ENCODE data around the gene INTS2. TPM values are rescaled to one million over a fixed set of nuclear protein-coding genes. Genes with fewer than 3 reads are reported as not detected.

The INTS2 gene
- total RNA-seq, 6 experiments from 2014 or later, result 8.1 to 10.1 (median 9.5) TPM

DNA sequence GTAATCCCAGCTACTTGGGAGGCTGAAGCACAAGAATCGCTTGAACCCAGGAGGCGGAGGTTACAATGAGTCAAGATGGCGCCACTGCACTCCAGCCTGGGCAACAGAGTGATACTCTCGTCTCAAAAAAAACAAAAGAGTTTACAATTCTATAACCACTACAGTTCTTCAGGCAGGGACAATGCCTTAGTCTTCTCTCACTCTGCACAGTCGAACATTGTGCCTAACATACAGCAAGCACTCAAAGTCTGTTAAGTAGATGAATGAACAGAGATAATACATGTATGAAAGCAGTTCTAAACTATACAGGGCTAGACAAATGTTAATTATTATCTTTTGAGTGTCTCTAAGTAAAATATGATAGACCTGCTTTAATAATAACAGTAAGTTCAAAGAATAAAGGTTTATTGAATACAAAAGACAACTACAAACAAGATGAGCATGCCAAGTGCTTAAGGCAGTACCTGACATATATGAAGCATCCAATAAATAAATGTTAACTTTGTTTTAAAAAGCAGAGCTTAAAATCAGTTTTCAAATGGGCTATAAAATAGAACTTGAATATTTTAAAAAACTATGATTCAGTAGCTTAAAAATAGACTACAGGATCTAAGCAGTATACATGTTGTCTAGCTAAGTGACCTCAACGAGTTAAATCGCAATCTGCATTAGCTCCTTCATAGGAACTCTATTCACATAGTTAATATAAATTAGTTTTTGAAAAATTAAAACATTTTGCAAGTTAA lies 19.3 kb downstream of the INTS2 start:
- no peak overlapping the region for H3K4me3 Mint-ChIP-seq
- H3K9me3 Mint-ChIP-seq, result no peaks in the 10 kb centered on the region
- DNase-seq, result no peak
- H3K36me3 Mint-ChIP-seq (ENCODE audit: low read depth), result peaks cover 22% of the 10 kb centered on the region
- no peaks in the 10 kb centered on the region for H3K4me1 Mint-ChIP-seq (ENCODE audit: low read depth)
- TF ChIP-seq, protein P1, sequence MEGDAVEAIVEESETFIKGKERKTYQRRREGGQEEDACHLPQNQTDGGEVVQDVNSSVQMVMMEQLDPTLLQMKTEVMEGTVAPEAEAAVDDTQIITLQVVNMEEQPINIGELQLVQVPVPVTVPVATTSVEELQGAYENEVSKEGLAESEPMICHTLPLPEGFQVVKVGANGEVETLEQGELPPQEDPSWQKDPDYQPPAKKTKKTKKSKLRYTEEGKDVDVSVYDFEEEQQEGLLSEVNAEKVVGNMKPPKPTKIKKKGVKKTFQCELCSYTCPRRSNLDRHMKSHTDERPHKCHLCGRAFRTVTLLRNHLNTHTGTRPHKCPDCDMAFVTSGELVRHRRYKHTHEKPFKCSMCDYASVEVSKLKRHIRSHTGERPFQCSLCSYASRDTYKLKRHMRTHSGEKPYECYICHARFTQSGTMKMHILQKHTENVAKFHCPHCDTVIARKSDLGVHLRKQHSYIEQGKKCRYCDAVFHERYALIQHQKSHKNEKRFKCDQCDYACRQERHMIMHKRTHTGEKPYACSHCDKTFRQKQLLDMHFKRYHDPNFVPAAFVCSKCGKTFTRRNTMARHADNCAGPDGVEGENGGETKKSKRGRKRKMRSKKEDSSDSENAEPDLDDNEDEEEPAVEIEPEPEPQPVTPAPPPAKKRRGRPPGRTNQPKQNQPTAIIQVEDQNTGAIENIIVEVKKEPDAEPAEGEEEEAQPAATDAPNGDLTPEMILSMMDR (IDR thresholded peaks at IDR 0.05), result no peak
- H3K27me3 Mint-ChIP-seq (ENCODE audit: insufficient read depth), result no peaks in the 10 kb centered on the region
- no peak overlapping the region for H3K27ac Mint-ChIP-seq

DNA sequence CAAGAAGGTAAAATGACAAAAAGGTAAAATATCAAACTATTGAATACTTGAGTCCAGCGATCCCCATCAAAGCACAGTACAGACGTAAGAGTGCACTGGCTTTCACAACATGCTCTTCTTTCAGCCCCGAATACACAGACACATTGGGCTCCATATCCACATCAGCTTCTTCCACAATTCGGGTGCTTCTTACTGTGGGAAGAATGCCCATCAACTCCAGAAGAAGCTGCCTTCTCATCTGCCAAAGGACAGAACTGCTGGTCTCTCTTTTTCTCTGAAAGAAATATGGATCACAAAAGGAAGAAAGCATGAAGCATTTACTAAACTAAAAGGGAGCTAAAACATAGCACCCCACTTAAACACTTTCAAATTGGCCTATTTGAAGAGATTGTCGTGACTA lies 20.4 kb downstream of the INTS2 start:
- no peaks in the 10 kb centered on the region for H3K4me1 Mint-ChIP-seq (ENCODE audit: low read depth)
- TF ChIP-seq, protein P1 (IDR thresholded peaks at IDR 0.05), result no peak
- H3K4me3 Mint-ChIP-seq, result no peak overlapping the region
- no peaks in the 10 kb centered on the region for H3K9me3 Mint-ChIP-seq
- H3K27me3 Mint-ChIP-seq (ENCODE audit: insufficient read depth), result no peaks in the 10 kb centered on the region
- H3K27ac Mint-ChIP-seq, result no peak overlapping the region
- DNase-seq, result no peak
- H3K36me3 Mint-ChIP-seq (ENCODE audit: low read depth), result peaks cover 28% of the 10 kb centered on the region

DNA sequence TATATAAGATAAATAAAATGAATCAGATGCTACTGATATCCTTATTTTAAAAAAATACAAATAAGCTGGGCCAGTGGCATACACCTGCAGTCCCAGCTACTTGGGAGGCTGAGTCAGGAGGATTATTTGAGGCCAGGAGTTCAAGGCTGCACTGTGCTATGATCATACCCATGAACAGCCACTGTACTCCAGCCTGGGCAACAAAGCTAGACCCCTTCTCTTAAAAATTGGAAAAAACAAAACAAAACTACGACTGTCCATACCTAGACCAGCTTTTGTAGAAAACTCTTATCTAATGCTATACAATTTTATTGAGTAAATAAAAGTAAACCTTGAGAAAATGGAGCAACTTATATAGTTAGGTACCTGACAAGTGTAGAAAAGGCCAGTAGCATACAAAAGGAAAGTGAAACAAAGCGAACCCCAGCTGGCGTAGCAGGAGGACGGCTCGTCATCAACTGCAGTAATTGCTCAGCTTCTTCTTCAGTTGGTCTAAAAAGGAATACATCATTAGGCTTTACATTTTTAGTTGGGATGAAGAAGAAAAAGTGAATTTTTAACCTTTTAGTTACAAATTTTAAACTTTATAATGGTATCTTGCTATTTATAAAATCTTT lies 23.6 kb downstream of the INTS2 start:
- no peak overlapping the region for H3K27ac Mint-ChIP-seq
- TF ChIP-seq, protein P1 (IDR thresholded peaks at IDR 0.05), result no peak
- no peaks in the 10 kb centered on the region for H3K4me1 Mint-ChIP-seq (ENCODE audit: low read depth)

DNA sequence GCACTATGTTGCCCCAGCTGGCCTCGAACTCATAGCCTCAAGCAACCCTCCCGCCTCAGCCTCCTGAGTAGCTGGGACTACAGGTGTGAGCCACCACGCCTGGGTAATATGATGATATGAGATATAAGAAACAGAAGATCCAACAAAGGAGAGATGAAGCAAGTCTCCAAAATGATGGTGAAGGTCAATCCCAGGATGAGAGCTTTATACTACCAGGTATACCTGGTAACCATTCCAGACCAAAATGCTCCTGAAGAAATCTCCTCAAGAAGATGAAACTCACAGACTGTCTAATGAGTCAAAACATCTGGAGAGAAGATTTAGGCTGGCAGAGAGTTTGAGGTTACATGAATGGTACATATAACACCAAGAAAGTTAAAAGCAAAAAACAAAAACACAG lies 24.5 kb downstream of the INTS2 start:
- peaks cover 33% of the 10 kb centered on the region for H3K36me3 Mint-ChIP-seq (ENCODE audit: low read depth)
- no peak for DNase-seq
- H3K4me3 Mint-ChIP-seq, result no peak overlapping the region
- H3K4me1 Mint-ChIP-seq (ENCODE audit: low read depth), result no peaks in the 10 kb centered on the region
- no peaks in the 10 kb centered on the region for H3K9me3 Mint-ChIP-seq
- no peaks in the 10 kb centered on the region for H3K27me3 Mint-ChIP-seq (ENCODE audit: insufficient read depth)
- no peak overlapping the region for H3K27ac Mint-ChIP-seq
- TF ChIP-seq, protein P1 (IDR thresholded peaks at IDR 0.05), result no peak

More for the DNA sequence above, 23.6 kb downstream of the INTS2 start:
- no peak overlapping the region for H3K4me3 Mint-ChIP-seq
- no peaks in the 10 kb centered on the region for H3K9me3 Mint-ChIP-seq
- no peaks in the 10 kb centered on the region for H3K27me3 Mint-ChIP-seq (ENCODE audit: insufficient read depth)
- no peak for DNase-seq
- H3K36me3 Mint-ChIP-seq (ENCODE audit: low read depth), result peaks cover 29% of the 10 kb centered on the region

DNA sequence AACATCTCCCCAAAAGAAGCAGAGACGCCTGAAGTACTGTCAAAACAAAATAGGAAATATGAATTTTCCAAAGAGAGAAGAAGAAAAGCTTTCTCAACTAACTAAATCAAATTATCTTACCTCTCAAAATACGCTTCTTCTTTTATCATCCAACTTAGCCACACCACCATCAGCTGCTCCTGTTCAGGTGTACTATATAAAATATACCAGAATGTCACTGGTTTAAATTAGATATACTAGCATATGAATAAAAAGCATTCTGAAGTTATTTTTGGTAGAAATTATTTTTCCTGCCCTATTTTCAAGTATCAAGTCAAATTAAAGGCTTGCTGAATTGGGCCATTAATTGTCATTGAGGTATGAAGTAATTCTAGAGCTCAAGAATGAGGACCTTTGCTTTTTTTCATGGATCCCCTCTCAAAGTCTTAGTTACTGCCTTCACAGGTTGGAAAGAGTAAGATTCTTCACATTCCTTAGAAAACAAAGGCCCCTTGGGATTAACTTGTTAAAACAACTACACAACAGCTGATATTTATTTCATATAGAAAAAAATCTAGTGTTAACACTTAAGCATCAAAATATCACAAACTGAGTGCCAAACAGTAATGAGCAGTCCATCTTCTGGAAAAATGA lies 30.1 kb downstream of the INTS2 start:
- Mint-ChIP-seq H3K27ac (no peak overlapping the region), H3K9me3 (no peaks in the 10 kb centered on the region), H3K27me3 (ENCODE audit: insufficient read depth) (no peaks in the 10 kb centered on the region), H3K4me1 (ENCODE audit: low read depth) (no peaks in the 10 kb centered on the region), H3K36me3 (ENCODE audit: low read depth) (peaks cover 21% of the 10 kb centered on the region; the same call in 1 of the 2 replicates), H3K4me3 (no peak overlapping the region)
- TF ChIP-seq, protein P1 (IDR thresholded peaks at IDR 0.05), result no peak
- no peak for DNase-seq
